GM12878 (cell line): Measurements from ENCODE around the gene COL9A3. TPM values are rescaled to one million over a fixed set of nuclear protein-coding genes. Genes with fewer than 3 reads are reported as not detected.

Experiments used
- ATAC-seq: fragments of 200-7000 bp; cut with Tn5 transposase; 3 replicates; pipeline ENCODE4 v1.9.1; 2020; ENCODE audit warnings: mild to moderate bottlenecking, moderate library complexity
- BruUV-seq: library from RNA; stranded (reverse); fragments of 400-500 nt; replicated peaks from 2 replicates; lab custom pipeline; 2021; lab: Mats Ljungman, UMichigan
- CTCF ChIA-PET: fragments of 300-600 bp; sonication (Branson Sonifier 250); formaldehyde crosslinking; extraction: SDS; loops from one replicate; lab custom pipeline; 2021; ENCODE audit warnings: inconsistent platforms; lab: Yijun Ruan, JAX
- POLR2A ChIA-PET: fragments of 350-600 bp; formaldehyde crosslinking; extraction: SDS; loops from one replicate; lab custom pipeline; 2021; ENCODE audit warnings: inconsistent platforms; lab: Charles Lee
- RAD21 ChIA-PET: fragments of 300-600 bp; sonication (Branson Sonifier 250); formaldehyde crosslinking; loops from one replicate; lab custom pipeline; 2023; ENCODE audit warnings: antibody characterized with exemption; ENCODE audit not compliant: unreplicated experiment; lab: Charles Lee
- SMC1A ChIA-PET: fragments of 300-600 bp; sonication (Branson Sonifier 250); formaldehyde crosslinking; loops from one replicate; lab custom pipeline; 2023; ENCODE audit not compliant: unreplicated experiment, uncharacterized antibody; lab: Charles Lee
- DNase-seq: peaks from one replicate; pipeline ENCODE4 v3.0.0-alpha.2; 2011; ENCODE audit warnings: low read depth, low spot score
- FAIRE-seq: peaks from 3 replicates; lab custom pipeline; 2011; peaks lifted over from hg19 to GRCh38; lab: Jason Lieb, UNC
- H2AFZ ChIP-seq: 2 replicates; pipeline ENCODE4 v1.6.0; 2011; ENCODE audit warnings: low read depth, low read length, control low read depth; ENCODE audit not compliant: control insufficient read depth
- H3K27ac ChIP-seq: 2 replicates; pipeline ENCODE4 v1.5.1; 2011; ENCODE audit warnings: control low read depth; ENCODE audit not compliant: control insufficient read depth, insufficient read depth
- H3K27me3 ChIP-seq, 2 experiments: replicated peaks in 1 of 2; 2 replicates each; pipeline versions ENCODE4 v1.6.0 to v1.6.1; 2011; ENCODE audit warnings: low read length in 1 of 2; ENCODE audit not compliant: control insufficient read depth in 2 of 2, insufficient read depth in 2 of 2
- H3K36me3 ChIP-seq, 2 experiments: 2 replicates each; pipeline ENCODE4 v1.5.1; 2011; ENCODE audit warnings: low read length in 1 of 2; ENCODE audit not compliant: control insufficient read depth in 2 of 2, insufficient read depth in 2 of 2
- H3K4me1 ChIP-seq: 2 replicates; pipeline ENCODE4 v1.6.1; 2011; ENCODE audit warnings: mild to moderate bottlenecking, low read length, moderate library complexity, mixed read lengths; ENCODE audit not compliant: control insufficient read depth, insufficient read depth
- H3K4me2 ChIP-seq: 2 replicates; pipeline ENCODE4 v1.6.0; 2011; ENCODE audit warnings: control low read depth; ENCODE audit not compliant: control insufficient read depth, insufficient read depth
- H3K4me3 ChIP-seq: fragments of 200-600 bp; sonication (generic); 2 replicates; pipeline ENCODE4 v1.5.1; 2016
- H3K79me2 ChIP-seq: 2 replicates; pipeline ENCODE4 v1.6.0; 2011; ENCODE audit warnings: low read length; ENCODE audit not compliant: control insufficient read depth, insufficient read depth
- H3K9ac ChIP-seq: 2 replicates; pipeline ENCODE4 v1.8.0; 2011; ENCODE audit warnings: low read length, control low read depth, mixed read lengths; ENCODE audit not compliant: control insufficient read depth, insufficient read depth
- H3K9me3 ChIP-seq: replicated peaks from 3 replicates; pipeline ENCODE4 v1.5.1; 2011; ENCODE audit warnings: mild to moderate bottlenecking, low read length; ENCODE audit not compliant: control insufficient read depth, insufficient read depth
- H4K20me1 ChIP-seq: 2 replicates; pipeline ENCODE4 v1.6.0; 2011; ENCODE audit not compliant: control insufficient read depth, insufficient read depth
- BHLHE40 ChIP-seq, 2 experiments: fragments of 450-650 bp in 1 of 2; IDR thresholded peaks; 2 replicates each; pipeline ENCODE4 v1.6.1; 2011 to 2017; ENCODE audit warnings: low read depth in 2 of 2, borderline replicate concordance in 1 of 2, improper control_type of control experiment in 1 of 2, low read length in 1 of 2, mild to moderate bottlenecking in 1 of 2
- KLF5 ChIP-seq: fragments of 450-650 bp; IDR thresholded peaks from 2 replicates; pipeline ENCODE4 v1.6.1; 2014; ENCODE audit warnings: mild to moderate bottlenecking; ENCODE audit not compliant: partially characterized antibody
- LARP7 ChIP-seq: fragments of 450-650 bp; IDR thresholded peaks from 2 replicates; pipeline ENCODE4 v1.6.1; 2017; ENCODE audit warnings: mild to moderate bottlenecking
- POU2F2 ChIP-seq: IDR thresholded peaks from 3 replicates; pipeline ENCODE4 v1.6.1; 2011; ENCODE audit warnings: low read depth, mild to moderate bottlenecking, low read length, borderline replicate concordance
- RAD21 ChIP-seq: IDR thresholded peaks from 2 replicates; pipeline ENCODE4 v1.6.1; 2011; ENCODE audit warnings: mild to moderate bottlenecking, low read depth, low read length, moderate library complexity; ENCODE audit not compliant: insufficient read depth
- RUNX3 ChIP-seq: IDR thresholded peaks from 2 replicates; pipeline ENCODE4 v1.6.1; 2012; ENCODE audit warnings: low read length, inconsistent platforms
- USF1 ChIP-seq: IDR thresholded peaks from 2 replicates; pipeline ENCODE4 v1.6.1; 2011; ENCODE audit warnings: borderline replicate concordance, low read depth, mild to moderate bottlenecking, moderate library complexity, mixed read lengths, low read length; ENCODE audit not compliant: insufficient read depth; ENCODE audit errors: extremely low read length
- ZSCAN29 ChIP-seq: fragments of 450-650 bp; IDR thresholded peaks from 2 replicates; pipeline ENCODE4 v1.6.1; 2017; ENCODE audit warnings: mild to moderate bottlenecking, moderate library complexity
- WGBS: methylation state at CpG from one replicate; pipeline ENCODE4 v1.1.6; 2016; ENCODE audit warnings: low lambda C conversion rate; ENCODE audit not compliant: insufficient replicate concordance, insufficient coverage; ENCODE audit errors: missing lambda C conversion rate; 5-methylcytosine and 5-hydroxymethylcytosine counted together
- in situ Hi-C: fragments of 300-500 bp; cut with MboI; formaldehyde crosslinking; loops from 9 replicates; pipeline ENCODE4 v1.14.3; 2018; ENCODE audit warnings: mixed read lengths
- intact Hi-C: fragments of 100-400 bp; cut with micrococcal nuclease; formaldehyde crosslinking; loops from one replicate; pipeline ENCODE4 v1.14.2; 2022; ENCODE audit not compliant: unreplicated experiment
- polyA plus RNA-seq, 11 experiments: library from polyadenylated mRNA; depleted of rRNA in 4 of 11; unstranded in 6 of 11; stranded (reverse) in 5 of 11; fragments of >200 nt; fragmentation: Nextera tagmentation in 4 of 11; fragmentation: Illumina TruSeq in 1 of 11; extraction: Ambion mirVana in 4 of 11; extraction: Trizol in 1 of 11; gene quantifications; 1 replicate in 1 of 11; 2 replicates in 10 of 11; pipeline versions ENCODE4 v1.2.1 to v1.2.3, GENCODE V29; 2011 to 2016; ENCODE audit warnings: inconsistent platforms in 2 of 11, missing spikeins in 2 of 11, low read depth in 1 of 11
- total RNA-seq, 4 experiments: library from RNA; depleted of rRNA in 3 of 4; stranded (reverse); fragments of >200 nt in 3 of 4; fragmentation: Illumina TruSeq in 1 of 4; extraction: Trizol in 1 of 4; gene quantifications; 2 replicates each; pipeline versions ENCODE4 v1.2.1 to v1.2.3, GENCODE V29; 2013 to 2021

COL9A3 gene
- total and polyA plus RNA-seq, 10 of the 15 experiments (the other 5 are each of a cell fraction or from before 2014, with no cell fraction given) = 0.09 to 1.7 (median 0.63) TPM; not detected in 1

- CTCF ChIA-PET = no interaction called here
- no peaks in the 10 kb centered on the region for H3K36me3 ChIP-seq
- no peak overlapping the region for H3K9ac ChIP-seq
- FAIRE-seq = no peak
- POLR2A ChIA-PET = no interaction called here
- RAD21 ChIA-PET = no interaction called here
- BruUV-seq = no TSS peak
- peaks cover 3% of the 10 kb centered on the region; the same call in 1 of the 2 replicates for H3K79me2 ChIP-seq
- no peak for DNase-seq
- in situ Hi-C loops (no loop called here), intact Hi-C loops (no loop called here)
- 88% methylated on average over 18 of the region's 23 CpGs for WGBS
- H3K4me2 ChIP-seq = 0 out of 2 replicates have a peak overlapping the region, but pooled peaks have one; percentile 17
- no peak overlapping the region for H2AFZ ChIP-seq
- no peaks in the 10 kb centered on the region; a peak in 1 of 4 replicates for H3K27me3 ChIP-seq
- H3K4me1 ChIP-seq = peaks cover 5% of the 10 kb centered on the region
- H3K9me3 ChIP-seq = no peaks in the 10 kb centered on the region
- ATAC-seq = no peak
- SMC1A ChIA-PET = interaction anchor here (0.8 kb wide), 1 partner anchor 9 kb away, joined by 4 read pairs; no protein-coding TSS in a partner anchor
- peak; percentile 6 for TF ChIP-seq USF1
- TF ChIP-seq BHLHE40 (IDR thresholded peaks at IDR 0.05; ENCODE audit: borderline replicate concordance in 1 of 2, low read depth in 2 of 2, low read length in 1 of 2) = peak; percentile 42 to 49; a peak in 2 of 4 replicates
- no peak for TF ChIP-seq KLF5
- no peak for TF ChIP-seq LARP7
- TF ChIP-seq RAD21 = no peak
- no peak for TF ChIP-seq ZSCAN29
- no peak for TF ChIP-seq RUNX3
- no peak for TF ChIP-seq POU2F2
- H3K4me3 ChIP-seq = no peak overlapping the region
- no peaks in the 10 kb centered on the region for H4K20me1 ChIP-seq
- H3K27ac ChIP-seq = no peak overlapping the region
Observed at GRCh38 chr20:62858058-62858830, 41.4 kb downstream of the COL9A3 start.
